Measurements from ENCODE around the gene LHB. TPM values are rescaled to one million over a fixed set of nuclear protein-coding genes. Genes with fewer than 3 reads are reported as not detected.
A peak's percentile ranks its signal among the peaks of the same experiment; 100 is the strongest.
"Not testable (repeated sequence)": the region's sequence is repeated elsewhere in the genome, so short reads cannot be mapped to it uniquely, and the experiment has no call there.

The LHB gene
- total RNA-seq, 2 donors from 2014 or later, result 0.59 TPM; not detected in 1

GRCh38 chr19:49059053-49059452 lies 42.2 kb upstream of the LHB start:
- 86 to 90% methylated on average over 4 to 9 of the region's 9 CpGs for WGBS, 2 experiments (ENCODE audit: insufficient coverage in 1 of 2, insufficient read length in 1 of 2)
- peaks cover 84% of the 10 kb centered on the region for H3K27me3 Mint-ChIP-seq (ENCODE audit: insufficient read depth)
- TF ChIP-seq CTCF (conservative IDR thresholded peaks at IDR 0.05), result no peak

GRCh38 chr19:49058562-49058961 lies 41.7 kb upstream of the LHB start:
- peak; percentile 83 for DNase-seq
- H3K9ac ChIP-seq (ENCODE audit: extremely low read depth, low read length, poor library complexity, severe bottlenecking), result no peak overlapping the region

More at GRCh38 chr19:49059053-49059452, 42.2 kb upstream of the LHB start:
- Histone ChIP-seq H3K27me3 (ENCODE audit: control insufficient read depth, insufficient read depth, low read length, poor library complexity, severe bottlenecking) (peaks cover 48% of the 10 kb centered on the region), H3K27ac (ENCODE audit: low read depth, low read length) (no peak overlapping the region), H3K9ac (ENCODE audit: extremely low read depth, low read length, poor library complexity, severe bottlenecking) (no peak overlapping the region), H3K9me3 (ENCODE audit: control insufficient read depth, low read length) (no peaks in the 10 kb centered on the region), H3K36me3 (ENCODE audit: control insufficient read depth, insufficient read depth, low read length) (no peaks in the 10 kb centered on the region), H3K4me1 (ENCODE audit: control insufficient read depth, insufficient read depth, low read length) (no peaks in the 10 kb centered on the region), H3K4me3 (ENCODE audit: low read length) (no peak overlapping the region)
- H3K36me3 Mint-ChIP-seq (ENCODE audit: low read depth), result no peaks in the 10 kb centered on the region
- no peaks in the 10 kb centered on the region for H3K9me3 Mint-ChIP-seq
- DNase-seq, result no peak
- H3K27ac Mint-ChIP-seq, result no peak overlapping the region
- H3K4me1 Mint-ChIP-seq, result peaks cover 6% of the 10 kb centered on the region
- no peak overlapping the region for H3K4me3 Mint-ChIP-seq

GRCh38 chr19:49057636-49058234 lies 40.8 kb upstream of the LHB start, which contains the start of gene CGB7:
TSS of gene CGB7 (minus strand) at chr19:49057749. CDS start at chr19:49055375, 2,374 bp downstream.
- Histone ChIP-seq H3K27ac (ENCODE audit: low read depth, low read length) (no peak within 1 kb of the TSS), H3K27me3 (ENCODE audit: control insufficient read depth, insufficient read depth, low read length, poor library complexity, severe bottlenecking) (peaks cover 48% of the 10 kb centered on the region), H3K4me1 (ENCODE audit: control insufficient read depth, insufficient read depth, low read length) (no peaks in the 10 kb centered on the region), H3K4me3 (ENCODE audit: low read length) (peak within 1 kb of the TSS; percentile 77), H3K9me3 (ENCODE audit: control insufficient read depth, low read length) (no peaks in the 10 kb centered on the region), H3K36me3 (ENCODE audit: control insufficient read depth, insufficient read depth, low read length) (no peaks in the 10 kb centered on the region), H3K9ac (ENCODE audit: extremely low read depth, low read length, poor library complexity, severe bottlenecking) (no peak within 1 kb of the TSS)
- peak; percentile 93 for DNase-seq
- 21 to 25% methylated on average over 13 to 38 of the region's 38 CpGs for WGBS, 2 experiments (ENCODE audit: insufficient coverage in 1 of 2, insufficient read length in 1 of 2)
- Mint-ChIP-seq H3K4me3 (peak within 1 kb of the TSS; percentile 52), H3K9me3 (no peaks in the 10 kb centered on the region), H3K27me3 (ENCODE audit: insufficient read depth) (peaks cover 81% of the 10 kb centered on the region), H3K36me3 (ENCODE audit: low read depth) (no peaks in the 10 kb centered on the region), H3K27ac (no peak within 1 kb of the TSS), H3K4me1 (peaks cover 6% of the 10 kb centered on the region)
- TF ChIP-seq CTCF (conservative IDR thresholded peaks at IDR 0.05), result no peak

More at GRCh38 chr19:49058562-49058961, 41.7 kb upstream of the LHB start:
- Histone ChIP-seq H3K27me3 (ENCODE audit: control insufficient read depth, insufficient read depth, low read length, poor library complexity, severe bottlenecking) (peaks cover 48% of the 10 kb centered on the region), H3K36me3 (ENCODE audit: control insufficient read depth, insufficient read depth, low read length) (no peaks in the 10 kb centered on the region), H3K4me1 (ENCODE audit: control insufficient read depth, insufficient read depth, low read length) (no peaks in the 10 kb centered on the region), H3K27ac (ENCODE audit: low read depth, low read length) (no peak overlapping the region), H3K9me3 (ENCODE audit: control insufficient read depth, low read length) (no peaks in the 10 kb centered on the region), H3K4me3 (ENCODE audit: low read length) (no peak overlapping the region)
- Mint-ChIP-seq H3K27me3 (ENCODE audit: insufficient read depth) (peaks cover 86% of the 10 kb centered on the region), H3K36me3 (ENCODE audit: low read depth) (no peaks in the 10 kb centered on the region), H3K4me1 (peaks cover 6% of the 10 kb centered on the region), H3K4me3 (no peak overlapping the region), H3K9me3 (no peaks in the 10 kb centered on the region), H3K27ac (no peak overlapping the region)
- 84 to 88% methylated on average over 5 to 10 of the region's 10 CpGs for WGBS, 2 experiments (ENCODE audit: insufficient coverage in 1 of 2, insufficient read length in 1 of 2)
- TF ChIP-seq CTCF (conservative IDR thresholded peaks at IDR 0.05), result no peak

- 17 to 20% methylated on average over 13 to 34 of the region's 34 CpGs for WGBS, 2 experiments (ENCODE audit: insufficient coverage in 1 of 2, insufficient read length in 1 of 2)
- H3K4me3 Mint-ChIP-seq, result peak overlapping the region; percentile 52
- H3K27ac Mint-ChIP-seq; H3K9me3 ChIP-seq (ENCODE audit: control insufficient read depth, low read length); H3K36me3 ChIP-seq (ENCODE audit: control insufficient read depth, insufficient read depth, low read length); H3K36me3 Mint-ChIP-seq (ENCODE audit: low read depth); H3K27ac ChIP-seq (ENCODE audit: low read depth, low read length); H3K9ac ChIP-seq (ENCODE audit: extremely low read depth, low read length, poor library complexity, severe bottlenecking); H3K9me3 Mint-ChIP-seq; H3K4me1 ChIP-seq (ENCODE audit: control insufficient read depth, insufficient read depth, low read length); H3K4me1 Mint-ChIP-seq: not testable (repeated sequence)
- Histone ChIP-seq H3K27me3 (ENCODE audit: control insufficient read depth, insufficient read depth, low read length, poor library complexity, severe bottlenecking) (peaks cover 48% of the 10 kb centered on the region), H3K4me3 (ENCODE audit: low read length) (peak overlapping the region; percentile 77)
- peak; percentile 64 for DNase-seq
- H3K27me3 Mint-ChIP-seq (ENCODE audit: insufficient read depth), result peaks cover 79% of the 10 kb centered on the region
These were observed 40.2 kb upstream of the LHB start for GRCh38 chr19:49056902-49057596.

Data from endodermal cell (in vitro differentiated cells).